HCT116 (cell line): Measurements from ENCODE around the gene TCF21. TPM values are rescaled to one million over a fixed set of nuclear protein-coding genes. Genes with fewer than 3 reads are reported as not detected.

ENCODE experiments used
- ATAC-seq: fragments of 200-7000 bp; cut with Tn5 transposase; 2 replicates; pipeline ENCODE4 v1.9.1; 2020; ENCODE audit warnings: mild to moderate bottlenecking, moderate library complexity
- BruUV-seq: library from RNA; stranded (reverse); fragments of 400-500 nt; replicated peaks from 2 replicates; lab custom pipeline; 2021; lab: Mats Ljungman, UMichigan
- CTCF ChIA-PET: fragments of 300-600 bp; sonication (Branson Sonifier 250); formaldehyde crosslinking; loops from one replicate; lab custom pipeline; 2021; ENCODE audit warnings: antibody characterized with exemption; lab: Charles Lee
- POLR2A ChIA-PET: fragments of 300-600, 350-600 bp; sonication (Branson Sonifier 250); formaldehyde crosslinking; loops from one replicate; lab custom pipeline; 2021; ENCODE audit warnings: antibody characterized with exemption; lab: Charles Lee
- RAD21 ChIA-PET, 2 experiments: fragments of 300-600 bp; sonication (Branson Sonifier 250); formaldehyde crosslinking; loops; one replicate each; lab custom pipeline; 2023; ENCODE audit warnings: low total read pairs in 2 of 2; ENCODE audit not compliant: uncharacterized antibody in 2 of 2, unreplicated experiment in 2 of 2, low non-redundant PET in 1 of 2; lab: Charles Lee
- DNase-seq: peaks from one replicate; pipeline ENCODE4 v3.0.0-alpha.2; 2010; ENCODE audit warnings: low read depth, low spot score
- H2AFZ ChIP-seq: fragments of 200-600 bp; shearing (Covaris generic), sonication (generic); 2 replicates; pipeline ENCODE4 v1.6.1; 2017; ENCODE audit warnings: low read depth, mixed run types, mixed read lengths, antibody characterized with exemption, low read length; ENCODE audit not compliant: poor library complexity, severe bottlenecking
- H3K27ac ChIP-seq: 2 replicates; pipeline ENCODE4 v1.5.1; 2012; ENCODE audit warnings: low read depth, low read length
- H3K27me3 ChIP-seq: fragments of 200-600 bp; sonication (generic); 2 replicates; pipeline ENCODE4 v1.6.1; 2016; ENCODE audit warnings: mixed run types, low read length, mixed read lengths; ENCODE audit not compliant: insufficient read depth
- H3K36me3 ChIP-seq, 2 experiments: fragments of 200-500 bp in 1 of 2; fragments of 200-600 bp in 1 of 2; sonication (Bioruptor generic) in 1 of 2; sonication (generic) in 1 of 2; 2 replicates each; pipeline versions ENCODE4 v1.5.1 to v1.6.1; 2014 to 2016; ENCODE audit warnings: low read length in 2 of 2, inconsistent platforms in 1 of 2, mixed read lengths in 1 of 2, mixed run types in 1 of 2; ENCODE audit not compliant: insufficient read depth in 2 of 2, control insufficient read depth in 1 of 2
- H3K4me1 ChIP-seq, 2 experiments: fragments of 200-600 bp in 1 of 2; sonication (generic) in 1 of 2; 2 replicates each; pipeline versions ENCODE4 v1.5.1 to v1.6.1; 2012 to 2017; ENCODE audit warnings: low read length in 2 of 2, inconsistent platforms in 1 of 2, mild to moderate bottlenecking in 1 of 2, mixed read lengths in 1 of 2, mixed run types in 1 of 2, moderate library complexity in 1 of 2; ENCODE audit not compliant: insufficient read depth in 2 of 2, control insufficient read depth in 1 of 2
- H3K4me2 ChIP-seq: fragments of 200-600 bp; sonication (generic); 2 replicates; pipeline ENCODE4 v1.6.1; 2017; ENCODE audit warnings: mixed run types, low read length, mixed read lengths
- H3K4me3 ChIP-seq, 2 experiments: fragments of 200-600 bp in 1 of 2; sonication (generic) in 1 of 2; replicated peaks in 1 of 2; 2 replicates each; pipeline ENCODE4 v1.5.1; 2011 to 2016; ENCODE audit warnings: low read length in 2 of 2, control low read depth in 1 of 2, low read depth in 1 of 2, mild to moderate bottlenecking in 1 of 2, mixed read lengths in 1 of 2, mixed run types in 1 of 2
- H3K79me2 ChIP-seq: fragments of 200-600 bp; sonication (generic); 2 replicates; pipeline ENCODE4 v1.6.1; 2017; ENCODE audit warnings: mild to moderate bottlenecking, mixed run types, low read length, moderate library complexity, mixed read lengths; ENCODE audit not compliant: insufficient read depth
- H3K9ac ChIP-seq: fragments of 200-600 bp; sonication (generic); 2 replicates; pipeline ENCODE4 v1.6.1; 2016; ENCODE audit warnings: low read length, mixed read lengths
- H3K9me2 ChIP-seq: fragments of 200-600 bp; sonication (generic), shearing (Covaris generic); 2 replicates; pipeline ENCODE4 v1.6.1; 2017; ENCODE audit warnings: mixed run types, mild to moderate bottlenecking, moderate library complexity; ENCODE audit not compliant: insufficient read depth
- H3K9me3 ChIP-seq, 2 experiments: fragments of 200-500 bp in 1 of 2; fragments of 200-600 bp in 1 of 2; sonication (Bioruptor generic) in 1 of 2; sonication (generic) in 1 of 2; 2 replicates each; pipeline ENCODE4 v1.6.1; 2014 to 2017; ENCODE audit warnings: low read length in 2 of 2, mixed read lengths in 2 of 2, inconsistent platforms in 1 of 2, low read depth in 1 of 2, mild to moderate bottlenecking in 1 of 2, mixed run types in 1 of 2, moderate library complexity in 1 of 2; ENCODE audit not compliant: control insufficient read depth in 1 of 2, insufficient read depth in 1 of 2
- H4K20me1 ChIP-seq: fragments of 200-600 bp; sonication (generic), shearing (Covaris generic); 2 replicates; pipeline ENCODE4 v1.6.1; 2017; ENCODE audit warnings: mixed run types, mild to moderate bottlenecking, moderate library complexity; ENCODE audit not compliant: insufficient read depth
- CBX3 ChIP-seq: IDR thresholded peaks from 2 replicates; pipeline ENCODE4 v1.6.1; 2012; ENCODE audit warnings: low read depth
- CTCF ChIP-seq, 3 experiments: fragments of 200-600 bp in 1 of 3; sonication (generic) in 1 of 3; IDR thresholded peaks in 2 of 3; conservative IDR thresholded peaks in 1 of 3; 2 replicates each; pipeline ENCODE4 v1.5.1; 2012 to 2017; ENCODE audit warnings: low read depth in 2 of 3, low read length in 2 of 3, antibody characterized with exemption in 1 of 3, borderline replicate concordance in 1 of 3, control low read depth in 1 of 3, mild to moderate bottlenecking in 1 of 3, mixed read lengths in 1 of 3, mixed run types in 1 of 3, moderate library complexity in 1 of 3; ENCODE audit not compliant: insufficient read depth in 1 of 3
- ELF1 ChIP-seq: IDR thresholded peaks from 2 replicates; pipeline ENCODE4 v1.6.1; 2012; ENCODE audit warnings: low read depth, borderline replicate concordance
- EZH2 ChIP-seq: fragments of 200-600 bp; sonication (generic); IDR thresholded peaks from 2 replicates; pipeline ENCODE4 v1.6.1; 2017; ENCODE audit warnings: antibody characterized with exemption, mixed run types
- EZH2phosphoT487 ChIP-seq: fragments of 200-600 bp; IDR thresholded peaks from 2 replicates; pipeline ENCODE4 v1.6.1; 2018; ENCODE audit warnings: antibody characterized with exemption, borderline replicate concordance
- FOSL1 ChIP-seq: IDR thresholded peaks from 2 replicates; pipeline ENCODE4 v1.6.1; 2012; ENCODE audit warnings: low read depth
- POLR2AphosphoS5 ChIP-seq: IDR thresholded peaks from 2 replicates; pipeline ENCODE4 v1.6.1; 2011; ENCODE audit warnings: mild to moderate bottlenecking, low read depth, low read length, moderate library complexity
- SP1 ChIP-seq: IDR thresholded peaks from 2 replicates; pipeline ENCODE4 v1.6.1; 2012; ENCODE audit warnings: low read depth
- SRF ChIP-seq: IDR thresholded peaks from 2 replicates; pipeline ENCODE4 v1.6.1; 2012; ENCODE audit warnings: low read depth
- TCF7L2 ChIP-seq: IDR thresholded peaks from 2 replicates; pipeline ENCODE4 v1.7.0; 2011; ENCODE audit warnings: borderline replicate concordance, inconsistent platforms; ENCODE audit not compliant: insufficient read depth, insufficient read length; ENCODE audit errors: extremely low read depth
- YY1 ChIP-seq: IDR thresholded peaks from 2 replicates; pipeline ENCODE4 v1.6.1; 2011; ENCODE audit warnings: low read length, low read depth, moderate library complexity, mild to moderate bottlenecking; ENCODE audit not compliant: insufficient replicate concordance; ENCODE audit errors: extremely low read depth
- ZBTB33 ChIP-seq: IDR thresholded peaks from 2 replicates; pipeline ENCODE4 v1.6.1; 2011; ENCODE audit warnings: mild to moderate bottlenecking, low read length, moderate library complexity; ENCODE audit not compliant: insufficient replicate concordance; ENCODE audit errors: extremely low read depth
- ZFX ChIP-seq: fragments of 450-650 bp; IDR thresholded peaks from 2 replicates; pipeline ENCODE4 v1.6.1; 2017
- ZNF274 ChIP-seq: fragments of 200-500 bp; sonication (Bioruptor generic); IDR thresholded peaks from 2 replicates; pipeline ENCODE4 v1.6.1; 2014; ENCODE audit warnings: mild to moderate bottlenecking, low read depth, low read length, inconsistent platforms
- intact Hi-C: fragments of 100-400 bp; cut with micrococcal nuclease; formaldehyde crosslinking; loops from 2 replicates; pipeline ENCODE4 v1.10.0; 2022
- total RNA-seq: library from RNA; stranded (reverse); gene quantifications from one replicate; pipeline ENCODE4 v1.2.1, GENCODE V29; 2021; ENCODE audit not compliant: unreplicated experiment
- TF ChIP-seq, protein P1 (sequence below): IDR thresholded peaks from 2 replicates; pipeline ENCODE4 v1.6.1; 2012; ENCODE audit warnings: low read depth
- TF ChIP-seq, protein P2 (sequence below): IDR thresholded peaks from 2 replicates; pipeline ENCODE4 v1.6.1; 2012

The TCF21 gene
- total RNA-seq, 1 experiment from 2014 or later, result 0.20 TPM

GRCh38 chr6:133841176-133841575, 47.7 kb upstream of the TCF21 start:
- ChIA-PET RAD21 (interaction anchor here in 1 of 2 experiments (0.9 kb wide), 1 partner anchor 256 kb away, joined by 3 read pairs; no protein-coding TSS in a partner anchor), CTCF (interaction anchor here (1.0 to 1.7 kb wide), 3 partner anchors 75 to 272 kb away, joined by 3 to 11 read pairs (median 5); no protein-coding TSS in a partner anchor), POLR2A (interaction anchor here (0.7 kb wide), 1 partner anchor 214 kb away, joined by 3 read pairs; no protein-coding TSS in a partner anchor)
- intact Hi-C loops, result no loop called here
- no peak for DNase-seq
- H3K4me2 ChIP-seq, result no peak overlapping the region
- TF ChIP-seq SRF (no peak), ZBTB33 (no peak), CBX3 (no peak), EZH2 (no peak), ZNF274 (no peak), YY1 (no peak), POLR2AphosphoS5 (no peak), FOSL1 (no peak), ELF1 (no peak), ZFX (no peak), SP1 (no peak), EZH2phosphoT487 (no peak), TCF7L2 (no peak), CTCF (IDR thresholded peaks at IDR 0.05 in 2 of 3, conservative IDR thresholded peaks at IDR 0.05 in 1 of 3; ENCODE audit: borderline replicate concordance in 1 of 3, insufficient read depth in 1 of 3, low read depth in 2 of 3, low read length in 2 of 3) (no peak)
- TF ChIP-seq, protein P1, sequence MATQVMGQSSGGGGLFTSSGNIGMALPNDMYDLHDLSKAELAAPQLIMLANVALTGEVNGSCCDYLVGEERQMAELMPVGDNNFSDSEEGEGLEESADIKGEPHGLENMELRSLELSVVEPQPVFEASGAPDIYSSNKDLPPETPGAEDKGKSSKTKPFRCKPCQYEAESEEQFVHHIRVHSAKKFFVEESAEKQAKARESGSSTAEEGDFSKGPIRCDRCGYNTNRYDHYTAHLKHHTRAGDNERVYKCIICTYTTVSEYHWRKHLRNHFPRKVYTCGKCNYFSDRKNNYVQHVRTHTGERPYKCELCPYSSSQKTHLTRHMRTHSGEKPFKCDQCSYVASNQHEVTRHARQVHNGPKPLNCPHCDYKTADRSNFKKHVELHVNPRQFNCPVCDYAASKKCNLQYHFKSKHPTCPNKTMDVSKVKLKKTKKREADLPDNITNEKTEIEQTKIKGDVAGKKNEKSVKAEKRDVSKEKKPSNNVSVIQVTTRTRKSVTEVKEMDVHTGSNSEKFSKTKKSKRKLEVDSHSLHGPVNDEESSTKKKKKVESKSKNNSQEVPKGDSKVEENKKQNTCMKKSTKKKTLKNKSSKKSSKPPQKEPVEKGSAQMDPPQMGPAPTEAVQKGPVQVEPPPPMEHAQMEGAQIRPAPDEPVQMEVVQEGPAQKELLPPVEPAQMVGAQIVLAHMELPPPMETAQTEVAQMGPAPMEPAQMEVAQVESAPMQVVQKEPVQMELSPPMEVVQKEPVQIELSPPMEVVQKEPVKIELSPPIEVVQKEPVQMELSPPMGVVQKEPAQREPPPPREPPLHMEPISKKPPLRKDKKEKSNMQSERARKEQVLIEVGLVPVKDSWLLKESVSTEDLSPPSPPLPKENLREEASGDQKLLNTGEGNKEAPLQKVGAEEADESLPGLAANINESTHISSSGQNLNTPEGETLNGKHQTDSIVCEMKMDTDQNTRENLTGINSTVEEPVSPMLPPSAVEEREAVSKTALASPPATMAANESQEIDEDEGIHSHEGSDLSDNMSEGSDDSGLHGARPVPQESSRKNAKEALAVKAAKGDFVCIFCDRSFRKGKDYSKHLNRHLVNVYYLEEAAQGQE, result no peak
- TF ChIP-seq, protein P2, sequence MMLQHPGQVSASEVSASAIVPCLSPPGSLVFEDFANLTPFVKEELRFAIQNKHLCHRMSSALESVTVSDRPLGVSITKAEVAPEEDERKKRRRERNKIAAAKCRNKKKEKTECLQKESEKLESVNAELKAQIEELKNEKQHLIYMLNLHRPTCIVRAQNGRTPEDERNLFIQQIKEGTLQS, result no peak
- no TSS peak for BruUV-seq
- no peak overlapping the region for H2AFZ ChIP-seq
- no peak overlapping the region for H3K9ac ChIP-seq
- no peaks in the 10 kb centered on the region for H3K9me3 ChIP-seq
- H3K27me3 ChIP-seq, result no peaks in the 10 kb centered on the region
- no peaks in the 10 kb centered on the region for H3K79me2 ChIP-seq
- H3K36me3 ChIP-seq, result no peaks in the 10 kb centered on the region
- no peak for ATAC-seq
- H4K20me1 ChIP-seq, result no peaks in the 10 kb centered on the region
- H3K9me2 ChIP-seq, result no peaks in the 10 kb centered on the region
- H3K4me3 ChIP-seq, result no peak overlapping the region
- H3K27ac ChIP-seq, result no peak overlapping the region
- H3K4me1 ChIP-seq, result peaks cover 0 to 10% of the 10 kb centered on the region in 2 experiments; a peak in 2 of 4 replicates
